Amniotic stem cell (primary cell): ENCODE measurements around the gene SNX33.
"Not testable (repeated sequence)": the region's sequence is repeated elsewhere in the genome, so short reads cannot be mapped to it uniquely, and the experiment has no call there.

Source experiments
- DNase-seq: peaks from one replicate; lab custom pipeline; 2025; lab: John Stamatoyannopoulos, UW

The SNX33 gene

DNA sequence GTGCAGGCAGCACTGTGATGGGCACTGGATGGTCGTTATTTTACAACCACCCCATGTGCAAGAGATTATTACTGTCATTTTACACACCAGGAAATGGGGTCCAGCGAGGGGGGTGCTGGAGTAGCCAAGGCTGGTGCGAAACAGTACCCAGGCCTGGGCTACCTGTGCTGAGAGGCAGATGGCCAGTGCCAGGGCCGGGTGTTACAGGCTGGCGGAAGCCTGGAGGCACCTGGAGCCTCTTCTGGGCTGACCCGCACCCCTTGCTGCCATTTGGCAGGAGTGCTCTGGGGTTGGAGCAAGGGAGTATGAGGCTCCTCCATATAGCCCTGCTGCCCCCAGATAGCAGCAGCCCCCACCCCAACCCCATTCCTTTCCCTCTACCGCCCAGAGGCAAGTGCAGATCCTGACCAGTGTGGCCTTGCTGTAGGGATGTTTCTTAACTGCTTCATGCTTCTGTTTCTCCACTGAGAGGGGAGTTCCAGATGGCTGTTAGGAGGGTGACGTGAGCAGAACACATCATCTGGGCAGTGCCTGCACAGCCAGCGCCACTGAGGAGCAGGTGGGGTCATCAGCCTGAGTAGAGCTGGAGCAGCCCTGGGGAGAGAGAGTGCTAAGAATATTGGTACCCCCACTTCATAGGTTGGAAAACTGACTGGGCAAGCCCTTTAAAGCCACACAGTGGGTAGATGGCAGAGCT, 15.3 kb downstream of the SNX33 start:
- no peak for DNase-seq

DNA sequence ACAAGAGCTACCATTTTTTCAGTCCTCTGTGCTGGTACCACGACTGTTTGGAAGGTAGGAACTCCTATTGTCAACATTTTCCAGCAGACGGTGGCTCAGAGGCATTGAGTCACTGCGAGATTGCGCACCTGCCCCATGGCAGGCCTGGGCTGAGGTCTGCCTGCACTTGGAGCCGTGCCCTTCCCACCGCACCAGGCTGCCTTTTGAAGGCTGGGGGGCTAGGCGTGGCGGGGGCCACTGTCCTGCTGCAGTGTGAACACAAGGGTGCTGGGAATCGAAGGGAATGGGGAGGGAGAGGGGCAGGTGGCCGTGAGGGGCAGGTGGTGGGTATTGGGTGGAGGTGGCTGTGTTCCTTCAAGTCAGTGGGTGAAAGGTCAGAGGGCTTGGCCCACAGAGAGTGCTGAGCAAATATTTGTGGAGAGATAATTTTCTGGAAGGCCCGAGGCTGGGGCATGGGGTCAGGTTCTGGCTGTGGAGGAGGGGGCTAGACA, 16.3 kb downstream of the SNX33 start:
- no peak for DNase-seq

DNA sequence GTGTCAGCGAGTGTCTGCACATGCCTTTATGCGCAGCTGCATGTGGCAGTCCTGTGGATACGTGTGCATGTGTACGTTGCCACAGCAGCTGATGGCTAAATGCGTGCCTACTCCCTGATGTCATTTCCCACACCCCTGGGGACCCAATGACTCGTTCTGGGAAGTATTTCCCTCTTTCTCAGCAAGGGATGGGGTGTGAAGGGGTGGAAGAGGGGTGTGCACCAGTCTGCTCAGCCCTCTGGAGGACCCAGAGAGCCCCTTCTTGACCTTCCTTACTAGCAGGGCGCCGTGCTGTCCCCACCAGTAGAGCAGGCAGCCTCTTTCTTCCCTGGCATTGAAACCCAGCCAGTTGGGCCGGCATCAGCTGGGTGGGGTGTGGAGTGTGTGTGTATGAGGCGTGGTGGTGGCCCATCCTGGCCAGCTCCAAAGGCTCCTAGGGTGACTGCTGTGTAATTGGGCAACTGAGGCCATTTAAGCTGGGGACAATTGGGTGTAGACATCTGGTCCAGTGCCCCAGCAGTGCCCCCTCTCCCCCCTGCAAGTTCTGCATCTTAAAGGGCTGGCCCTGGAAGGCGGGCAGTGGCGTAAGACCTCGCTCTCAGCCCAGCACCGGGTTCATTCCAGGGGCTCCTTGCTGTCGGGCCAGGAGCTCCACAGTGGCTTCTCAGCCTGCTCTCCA, 19.2 kb downstream of the SNX33 start:
- DNase-seq: peak; percentile 95

DNA sequence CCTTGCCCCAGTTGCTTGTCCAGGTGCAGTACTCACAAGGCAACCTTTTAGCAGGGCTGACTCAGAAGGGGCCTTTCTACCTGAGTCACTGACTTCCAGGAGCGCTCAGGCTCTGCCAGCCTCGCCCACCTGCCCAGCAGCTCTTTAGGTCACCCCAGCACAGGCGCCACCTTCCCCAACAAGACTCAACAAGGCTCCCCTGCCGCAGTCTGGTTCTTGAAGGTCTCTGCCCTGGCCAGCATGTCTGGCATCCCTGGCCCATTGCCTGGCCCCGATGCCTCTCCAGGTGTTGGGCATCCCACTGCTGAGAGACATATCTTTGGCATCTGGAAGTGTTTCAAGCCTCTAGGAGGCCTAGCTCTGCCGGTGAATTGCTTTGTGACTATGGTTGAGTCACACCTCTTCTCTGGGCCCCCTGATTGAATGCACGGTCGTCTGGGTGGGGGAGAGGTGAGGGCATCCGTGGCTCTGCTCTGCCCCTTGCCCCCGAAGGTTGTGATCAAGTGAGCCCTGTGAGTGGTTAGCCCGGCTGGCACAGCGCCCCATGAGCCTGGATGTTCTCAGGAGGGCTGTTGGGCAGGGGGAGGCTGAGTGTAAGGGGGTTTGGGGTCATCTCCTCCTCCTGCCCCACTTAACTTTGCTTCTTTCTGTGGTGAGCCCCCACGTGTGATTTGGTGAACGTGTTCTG, 21.6 kb downstream of the SNX33 start:
- DNase-seq: no peak

DNA sequence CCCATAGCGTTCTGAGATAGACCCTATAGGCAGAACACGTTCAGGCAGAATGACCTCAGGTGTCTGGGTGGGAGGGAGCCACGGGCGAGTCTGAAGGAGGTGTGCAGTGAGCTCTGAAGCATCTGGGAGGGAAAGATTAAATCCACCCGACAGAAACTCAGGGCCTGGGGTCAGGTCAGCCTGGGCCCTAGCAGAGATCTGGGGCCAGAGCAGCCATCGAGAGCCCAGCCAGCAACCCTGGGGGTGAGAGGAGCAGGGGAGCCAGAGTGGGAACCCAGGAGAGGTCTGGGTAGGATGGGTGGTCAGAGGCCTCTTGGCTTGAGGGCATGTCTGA, 22.1 kb downstream of the SNX33 start:
- no peak for DNase-seq

DNA sequence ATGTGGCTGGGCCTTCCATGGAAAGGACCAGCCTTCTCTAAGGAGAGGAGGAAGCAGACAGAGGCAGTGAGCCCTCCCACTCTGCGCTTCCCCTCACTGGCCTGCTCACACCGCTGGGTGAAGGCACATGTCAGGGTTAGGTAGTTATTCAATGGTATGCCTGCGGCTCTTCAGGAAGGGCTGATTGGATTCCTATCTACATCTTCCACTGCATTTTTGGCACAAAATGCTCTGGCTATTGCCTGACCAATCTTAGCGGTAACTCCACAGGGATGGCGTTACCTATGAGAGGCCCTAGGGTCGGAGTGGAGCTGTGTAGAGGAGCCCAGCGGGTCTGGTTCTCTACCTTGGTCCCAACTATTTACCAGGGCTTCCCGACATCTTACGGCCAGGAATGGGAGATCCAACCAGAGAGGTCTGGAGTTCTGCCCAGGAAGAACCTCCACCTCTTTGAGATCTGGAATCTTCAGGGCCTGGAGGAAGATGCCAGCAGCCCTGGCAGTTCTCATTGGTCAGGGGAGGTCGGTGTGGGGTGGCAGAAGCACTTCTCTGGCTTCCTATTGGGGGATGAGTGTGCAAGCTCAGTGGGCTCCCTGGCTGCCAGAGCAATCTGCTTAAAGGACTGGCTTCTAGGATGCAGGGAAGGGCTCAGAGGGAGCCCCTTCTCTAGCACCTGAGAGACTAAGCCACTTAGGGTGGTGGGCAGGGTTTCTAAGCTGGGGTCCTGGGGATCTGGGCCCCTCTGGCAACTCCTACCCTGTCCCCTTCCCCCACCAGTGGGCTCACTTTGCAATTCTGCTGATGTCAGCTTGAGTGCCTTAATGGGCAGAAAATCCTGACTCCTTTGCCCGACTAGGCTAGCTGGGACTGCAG, 24.3 kb downstream of the SNX33 start:
- no peak for DNase-seq

DNA sequence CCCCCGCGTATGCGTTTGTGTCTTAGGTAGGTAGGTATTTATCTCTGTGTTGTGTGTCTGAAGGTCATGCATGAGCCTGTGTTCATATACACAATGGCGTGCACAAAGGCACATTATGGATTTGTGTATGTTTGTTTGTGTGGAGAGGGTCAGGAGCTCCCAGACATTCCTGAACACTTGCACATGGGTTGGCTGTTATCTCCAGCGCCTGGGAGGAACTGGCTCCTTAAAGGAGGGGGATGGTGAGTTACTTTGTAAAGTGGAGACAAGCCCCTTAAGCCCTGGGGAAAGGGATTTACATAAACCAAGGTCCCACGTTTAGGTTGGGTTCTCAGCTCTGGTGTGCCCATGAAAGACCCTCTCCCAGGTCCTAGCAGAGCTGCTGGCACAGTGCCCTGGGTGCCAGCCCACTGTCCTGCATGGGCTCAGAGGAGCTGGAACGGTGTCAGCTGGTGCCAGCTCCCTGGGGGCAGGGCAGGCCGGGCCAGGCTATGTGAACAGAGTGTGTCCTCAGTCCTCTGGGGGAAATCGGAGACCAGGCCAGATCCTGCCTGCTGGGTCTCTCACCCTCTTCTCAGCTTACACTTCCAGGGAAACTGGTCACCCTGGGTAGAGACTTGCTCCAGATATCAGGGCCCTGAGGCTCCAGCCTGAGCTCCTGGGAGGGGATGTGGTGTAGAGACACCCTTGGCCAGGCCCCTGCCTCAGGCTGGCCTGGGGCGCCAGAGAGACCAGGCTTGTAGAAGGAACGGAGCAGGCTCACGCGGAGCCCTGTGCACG, 25.1 kb downstream of the SNX33 start:
- DNase-seq: peak; percentile 31

DNA sequence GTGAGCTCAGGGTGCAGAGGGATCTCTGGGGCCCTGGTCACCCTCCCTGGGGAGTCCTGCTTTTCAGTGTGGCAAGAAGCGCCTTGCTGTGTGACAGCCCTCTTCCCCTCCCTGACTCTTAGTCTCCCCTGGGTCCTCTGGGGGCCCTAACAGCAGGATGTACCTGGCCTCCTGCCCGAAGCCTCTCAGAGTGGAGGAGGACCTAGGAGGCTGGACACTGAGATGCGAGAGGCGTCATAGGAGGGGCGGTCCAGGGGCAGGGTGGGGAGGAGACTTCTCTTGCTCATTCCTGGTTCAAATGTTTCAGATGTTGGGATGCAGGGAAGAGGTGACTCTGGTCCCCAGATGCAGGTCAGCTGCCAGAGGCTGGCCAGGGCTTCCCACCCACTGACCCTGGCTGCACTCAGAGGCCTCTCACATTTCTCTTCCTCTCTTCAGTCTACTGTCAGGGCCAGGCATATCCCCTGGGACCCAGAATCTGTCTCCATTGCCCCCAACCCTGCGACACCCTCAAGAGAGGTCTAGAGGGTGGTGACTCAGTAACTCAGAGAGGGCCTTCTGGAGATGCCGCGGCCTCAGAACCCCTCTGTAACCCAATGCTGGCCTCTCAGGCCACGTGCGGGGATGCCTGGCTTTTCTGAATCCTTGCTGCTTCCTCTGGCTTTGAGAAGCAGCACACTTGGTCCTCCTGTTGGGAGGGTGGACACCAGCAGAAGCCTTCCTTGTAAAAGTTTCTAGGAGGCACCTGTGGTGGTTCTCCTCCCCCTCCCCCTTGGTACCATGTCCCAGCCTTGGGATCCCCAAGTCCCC, 25.9 kb downstream of the SNX33 start:
- peak; percentile 45 for DNase-seq

DNA sequence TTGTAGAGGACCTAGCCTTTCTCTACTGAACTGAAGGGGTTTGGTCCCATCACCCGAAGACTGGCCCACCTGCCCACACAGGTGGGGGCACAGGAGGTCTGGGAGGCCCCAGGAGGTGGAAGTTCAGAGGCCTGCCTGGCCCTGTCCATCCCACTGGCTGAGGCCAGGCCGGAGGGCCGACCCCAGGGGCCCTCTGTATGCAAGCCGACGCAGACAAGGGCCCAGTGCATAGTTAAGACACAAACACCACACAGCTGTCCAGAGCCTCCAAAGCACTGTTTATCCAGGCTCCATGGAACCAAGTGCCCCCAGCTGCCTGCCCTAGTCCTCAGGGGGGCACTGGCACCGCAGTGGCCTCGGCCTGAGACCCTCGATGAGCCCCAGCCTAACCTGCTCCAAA, 26.7 kb downstream of the SNX33 start:
- DNase-seq: no peak

DNA sequence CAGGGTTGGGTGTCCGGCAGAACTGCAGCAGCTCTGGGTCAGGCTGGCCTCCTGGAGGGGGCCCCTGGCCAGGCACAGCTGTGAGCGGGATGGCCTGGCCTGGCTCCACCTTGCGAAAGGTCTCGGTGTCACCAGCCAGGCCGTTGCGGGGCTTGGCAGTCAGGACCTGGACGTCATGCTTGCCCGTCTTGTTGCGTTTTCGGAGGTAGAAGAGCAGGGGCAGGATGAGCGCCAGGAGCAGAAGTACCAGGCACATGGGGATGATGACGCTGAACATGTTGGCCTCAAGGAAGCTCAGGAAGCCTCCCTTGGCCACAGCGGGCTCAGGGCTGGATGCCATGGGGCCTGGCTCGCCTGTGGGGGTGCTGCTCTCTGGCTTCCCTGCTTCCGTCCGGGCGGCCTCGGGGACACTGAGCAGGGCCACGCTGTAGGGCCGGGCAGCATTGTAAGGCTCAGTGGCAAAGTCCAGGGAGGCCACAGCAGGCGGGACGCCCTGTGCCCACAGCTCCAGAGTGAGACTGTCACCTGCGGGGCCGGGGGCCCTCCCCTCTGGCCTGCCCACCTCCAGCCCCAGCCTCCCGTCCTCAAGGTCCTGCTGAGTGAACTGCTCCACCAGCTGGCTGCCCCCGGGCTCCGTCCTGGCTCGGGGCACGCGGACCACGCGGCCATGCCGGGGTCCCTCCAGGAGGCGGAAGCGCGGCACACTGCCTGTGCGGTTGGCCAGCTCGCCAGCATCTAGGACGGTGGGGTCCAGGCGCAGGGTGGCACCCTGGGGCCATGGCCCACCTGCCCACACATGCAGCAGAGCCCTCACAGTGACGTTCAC, 28.1 kb downstream of the SNX33 start:
- no peak for DNase-seq

DNA sequence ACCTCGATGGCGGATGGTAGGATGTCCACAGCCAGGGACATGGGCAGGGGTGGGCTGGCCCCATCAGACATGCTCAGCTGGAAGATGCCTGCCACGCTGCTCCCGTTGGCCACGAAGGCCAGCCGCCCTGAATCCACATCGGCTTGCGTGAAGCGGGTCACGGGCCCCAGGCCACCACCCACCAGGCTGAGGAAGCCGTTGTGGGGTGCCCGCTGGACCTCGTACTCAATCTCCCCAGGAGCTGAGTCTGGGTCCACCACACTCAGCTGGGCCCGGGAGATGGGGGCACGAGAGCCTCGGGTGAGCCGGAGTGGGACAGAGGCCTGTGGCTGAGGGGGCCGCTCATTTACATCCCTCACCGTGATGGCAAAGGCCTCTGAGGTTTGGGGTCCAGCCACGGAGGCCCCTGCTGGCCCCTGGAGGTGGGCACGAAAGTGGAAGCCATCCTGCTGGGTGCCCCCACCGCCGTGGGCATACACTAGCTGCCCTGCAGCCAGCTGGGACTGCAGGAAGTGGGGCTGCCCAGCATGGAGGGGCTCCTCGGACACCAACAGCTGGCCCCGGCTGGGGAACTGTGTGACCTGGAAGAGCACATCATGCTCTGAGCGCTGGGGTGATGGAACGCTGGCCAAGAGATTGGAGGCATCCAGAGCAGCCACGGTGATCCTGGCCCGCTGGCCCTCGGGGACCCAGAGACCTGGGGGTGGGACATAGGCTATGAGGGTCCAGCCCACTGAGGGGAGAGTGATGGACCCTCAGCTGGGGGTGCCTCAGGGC, 29.2 kb downstream of the SNX33 start:
- no peak for DNase-seq

DNA sequence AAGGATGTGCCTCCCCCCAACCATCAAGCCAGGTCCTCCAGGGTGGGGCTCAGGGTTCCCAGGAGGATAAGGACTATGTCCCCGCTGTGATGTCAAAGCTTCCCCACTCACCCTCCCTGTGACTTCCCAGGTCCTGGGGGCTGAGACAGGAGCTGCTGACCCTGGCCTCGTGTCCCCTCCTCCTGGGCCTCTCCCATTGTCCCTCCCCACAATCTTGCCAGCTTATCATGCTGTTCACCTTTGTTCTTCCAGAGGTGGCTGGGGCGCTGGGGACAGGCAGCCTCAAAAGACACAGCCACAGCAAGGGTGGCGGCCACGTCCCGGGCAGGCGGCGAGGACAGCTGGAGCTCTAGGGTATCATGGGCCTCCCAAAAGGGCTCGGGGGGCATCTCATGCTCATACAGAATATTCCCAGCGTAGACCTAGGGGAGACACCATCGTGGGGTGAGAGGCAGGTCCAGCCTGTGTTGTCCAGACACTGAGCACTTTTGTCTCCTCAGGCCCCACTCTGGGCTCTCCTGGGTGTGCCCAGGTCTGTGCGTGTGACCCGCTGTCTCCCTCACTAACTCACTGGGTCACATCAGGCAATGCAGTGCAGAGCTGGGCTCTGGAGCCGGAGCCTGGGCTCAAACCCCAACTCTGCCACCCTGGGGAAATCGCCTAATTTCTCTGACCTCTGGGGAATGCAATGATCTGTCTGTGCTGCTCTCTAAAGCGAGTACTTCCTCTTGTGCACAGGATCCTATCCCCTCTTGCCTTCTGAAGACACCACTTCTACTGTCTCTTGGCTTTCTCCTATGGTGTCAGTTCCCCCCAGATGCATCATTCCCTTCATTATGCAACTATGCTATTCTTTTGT, 30.0 kb downstream of the SNX33 start:
- no peak for DNase-seq

DNA sequence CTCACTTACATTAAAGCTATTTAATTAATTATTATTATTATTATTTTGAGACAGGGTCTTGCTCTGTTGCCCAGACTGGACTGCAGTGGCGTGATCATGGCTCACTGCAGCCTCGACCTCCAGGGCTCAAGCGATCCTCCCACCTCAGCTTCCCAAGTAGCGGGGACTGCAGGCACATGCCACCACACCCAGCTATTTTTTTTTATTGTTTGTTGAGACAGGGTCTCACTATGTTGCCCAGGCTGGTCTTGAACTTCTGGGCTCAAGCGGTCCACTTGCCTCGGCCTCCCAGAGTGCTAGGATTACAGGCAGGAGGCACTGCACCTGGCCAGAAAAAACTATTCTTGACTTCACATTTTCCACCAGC, 30.6 kb downstream of the SNX33 start:
- DNase-seq: not testable (repeated sequence)

DNA sequence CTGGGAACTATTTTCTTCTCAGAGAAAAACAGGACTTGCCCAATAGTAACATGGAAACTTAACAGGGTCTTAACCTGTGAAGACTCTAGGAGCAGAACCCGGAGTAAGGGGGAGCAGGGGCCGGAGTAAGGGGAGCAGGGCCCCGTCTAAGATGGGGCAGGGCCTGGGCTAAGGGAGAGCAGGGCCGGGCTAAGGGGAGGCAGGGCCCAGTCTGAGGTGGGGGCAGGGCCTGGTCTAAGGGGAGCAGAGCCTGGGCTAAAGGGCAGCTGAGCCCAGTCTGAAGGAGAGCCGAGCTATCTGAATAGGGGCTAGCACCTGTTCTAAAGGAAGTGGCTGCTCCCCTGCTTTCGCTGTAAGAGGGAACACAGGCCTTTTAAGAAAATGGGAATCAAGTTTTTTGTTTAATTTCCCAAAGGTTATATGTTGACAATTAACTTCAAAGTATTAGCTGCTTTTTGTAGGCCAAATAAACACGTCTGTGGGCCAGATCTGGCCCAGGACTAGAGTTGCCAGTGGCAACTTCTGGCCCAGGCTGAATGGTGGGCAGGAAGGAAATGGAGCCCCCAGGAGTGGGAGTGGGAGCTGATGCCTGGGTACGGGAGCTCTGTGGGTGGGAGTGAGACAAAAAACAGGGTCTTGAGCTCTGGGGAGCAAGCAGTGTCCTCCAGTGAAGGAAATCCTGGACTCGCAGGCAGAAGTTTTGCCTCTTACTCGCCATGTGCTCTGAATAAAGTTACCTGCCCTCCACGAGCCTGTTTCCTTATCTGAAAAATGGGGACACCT, 32.5 kb downstream of the SNX33 start:
- DNase-seq: no peak

DNA sequence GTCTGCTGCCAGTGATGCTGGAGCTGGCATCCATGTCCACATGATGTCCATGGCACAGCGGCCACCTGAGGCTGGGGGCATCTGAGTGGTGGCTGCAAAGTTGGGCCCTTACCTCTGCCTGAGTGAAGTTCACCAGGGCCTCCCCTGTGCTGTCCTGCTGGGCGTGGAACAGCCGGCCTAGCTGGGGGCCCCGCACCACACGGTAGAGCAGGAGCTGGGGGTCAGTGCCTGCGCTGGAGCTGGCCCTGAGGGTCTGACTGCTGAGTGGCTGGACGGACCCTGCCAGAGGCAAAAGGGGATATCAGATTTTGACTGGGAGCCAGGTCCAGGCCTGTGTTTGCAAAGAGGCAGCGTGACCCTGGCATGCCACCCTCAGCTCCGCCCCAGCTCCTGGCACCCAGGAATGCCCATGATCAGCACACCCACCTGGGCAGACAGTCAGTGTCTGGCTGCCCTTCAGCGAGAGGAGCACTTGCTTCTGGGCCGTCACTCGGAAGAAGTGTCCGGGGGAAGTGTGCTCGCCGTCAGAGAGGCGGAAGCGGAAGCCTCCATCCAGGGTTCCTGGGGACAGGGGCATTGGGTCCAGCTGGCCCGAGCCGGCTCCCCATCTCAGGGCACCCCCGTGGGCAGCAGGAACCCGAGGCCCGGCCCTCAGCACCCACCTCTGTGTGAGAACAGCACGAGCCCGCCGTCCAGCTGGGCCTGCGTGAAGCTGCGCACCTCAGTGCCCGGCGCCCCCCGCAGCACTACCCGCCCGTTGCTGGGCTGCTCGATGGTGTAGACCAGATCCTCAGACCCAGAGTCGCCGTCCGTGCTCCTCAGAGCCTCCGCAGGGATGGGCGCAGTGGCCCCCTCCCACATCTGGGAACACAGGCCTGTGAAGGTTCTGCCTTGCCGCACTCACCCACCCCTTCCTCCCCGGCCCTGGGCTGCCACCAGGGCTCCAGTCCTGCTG, 34.7 kb downstream of the SNX33 start:
- no peak for DNase-seq
